Gastrocnemius medialis (tissue), 4 donors: ENCODE measurements around the gene AOC1. TPM values are rescaled to one million over a fixed set of nuclear protein-coding genes. Genes with fewer than 3 reads are reported as not detected.

ENCODE experiments used
- ATAC-seq, 2 donors: fragments of 150-250 bp; one replicate each; pipeline ENCODE4 v1.9.1; 2016
- DNase-seq, 2 donors: peaks; one replicate each; pipeline ENCODE4 v3.0.0-alpha.2; 2019
- H3K27ac ChIP-seq, 4 donors: fragments of 200-600 bp; sonication (generic); 1 replicate in 1 of 4; 2 replicates in 3 of 4; pipeline ENCODE4 v1.5.1; 2016 to 2018; ENCODE audit warnings: mild to moderate bottlenecking in 2 of 4, moderate library complexity in 1 of 4
- H3K27me3 ChIP-seq, 3 donors: fragments of 200-600 bp; sonication (generic) in 2 of 3; 1 replicate in 1 of 3; 2 replicates in 2 of 3; pipeline versions ENCODE4 v1.5.1 to v1.6.0; 2016 to 2019; ENCODE audit warnings: mild to moderate bottlenecking in 1 of 3, moderate library complexity in 1 of 3
- H3K36me3 ChIP-seq, 2 donors: fragments of 200-600 bp; sonication (generic) in 1 of 2; one replicate each; pipeline ENCODE4 v1.5.1; 2017 to 2018
- H3K4me1 ChIP-seq, 2 donors: fragments of 200-600 bp; sonication (generic) in 1 of 2; one replicate each; pipeline ENCODE4 v1.5.1; 2016 to 2017; ENCODE audit warnings: mild to moderate bottlenecking in 2 of 2
- H3K4me3 ChIP-seq, 4 donors: fragments of 200-600 bp; sonication (generic) in 3 of 4; 1 replicate in 1 of 4; 2 replicates in 3 of 4; pipeline ENCODE4 v1.5.1; 2016 to 2019; ENCODE audit warnings: mild to moderate bottlenecking in 2 of 4
- H3K9me3 ChIP-seq, 3 donors: fragments of 200-600 bp; sonication (generic) in 2 of 3; 1 replicate in 1 of 3; 2 replicates in 2 of 3; pipeline ENCODE4 v1.5.1; 2016 to 2019
- CTCF ChIP-seq, 5 experiments: fragments of 450-650 bp in 3 of 5; fragments of 200-600 bp in 2 of 5; sonication (generic) in 2 of 5; IDR thresholded peaks in 4 of 5; conservative IDR thresholded peaks in 1 of 5; 1 replicate in 4 of 5; 2 replicates in 1 of 5; pipeline ENCODE4 v1.5.1; 2016 to 2019; ENCODE audit warnings: antibody characterized with exemption in 5 of 5, mild to moderate bottlenecking in 3 of 5, moderate library complexity in 3 of 5
- POLR2A ChIP-seq, 2 donors: fragments of 450-650 bp; IDR thresholded peaks; one replicate each; pipeline ENCODE4 v1.6.1; 2017; ENCODE audit warnings: antibody characterized with exemption in 2 of 2, mild to moderate bottlenecking in 2 of 2, moderate library complexity in 2 of 2
- in situ Hi-C, 4 donors: fragments of 200-750 bp; cut with MboI; loops; one replicate each; pipeline versions ENCODE4 v1.15.0 to v1.8.0; 2017; ENCODE audit warnings: low sequenced_read_pairs in 4 of 4
- intact Hi-C: fragments of 100-400 bp; cut with DNase I; formaldehyde crosslinking; loops from one replicate; pipeline ENCODE4 v1.15.1; 2023; ENCODE audit warnings: low total_unique reads
- total RNA-seq, 4 donors: library from RNA; depleted of rRNA; stranded (reverse); fragments of >200 nt; gene quantifications; one replicate each; pipeline versions ENCODE4 v1.1.0 to v1.2.3, GENCODE V29; 2016

Gene AOC1
- total RNA-seq, 4 donors from 2014 or later = 1.6 TPM; not detected in 3

- no peak for ATAC-seq
- Histone ChIP-seq H3K4me3 (no peak overlapping the region), H3K27me3 (peaks cover 0 to 7% (median 0%) of the 10 kb centered on the region in 3 donors), H3K27ac (no peak overlapping the region), H3K4me1 (no peaks in the 10 kb centered on the region), H3K36me3 (no peaks in the 10 kb centered on the region), H3K9me3 (no peaks in the 10 kb centered on the region)
- no peak for DNase-seq
- intact Hi-C loops (no loop called here), in situ Hi-C loops (no loop called here)
- TF ChIP-seq CTCF (IDR thresholded peaks at IDR 0.05 in 4 of 5, conservative IDR thresholded peaks at IDR 0.05 in 1 of 5) (no peak), POLR2A (IDR thresholded peaks at IDR 0.05) (no peak)
Measured at GRCh38 chr7:150871601-150872000, 19.3 kb downstream of the AOC1 start.

DNA sequence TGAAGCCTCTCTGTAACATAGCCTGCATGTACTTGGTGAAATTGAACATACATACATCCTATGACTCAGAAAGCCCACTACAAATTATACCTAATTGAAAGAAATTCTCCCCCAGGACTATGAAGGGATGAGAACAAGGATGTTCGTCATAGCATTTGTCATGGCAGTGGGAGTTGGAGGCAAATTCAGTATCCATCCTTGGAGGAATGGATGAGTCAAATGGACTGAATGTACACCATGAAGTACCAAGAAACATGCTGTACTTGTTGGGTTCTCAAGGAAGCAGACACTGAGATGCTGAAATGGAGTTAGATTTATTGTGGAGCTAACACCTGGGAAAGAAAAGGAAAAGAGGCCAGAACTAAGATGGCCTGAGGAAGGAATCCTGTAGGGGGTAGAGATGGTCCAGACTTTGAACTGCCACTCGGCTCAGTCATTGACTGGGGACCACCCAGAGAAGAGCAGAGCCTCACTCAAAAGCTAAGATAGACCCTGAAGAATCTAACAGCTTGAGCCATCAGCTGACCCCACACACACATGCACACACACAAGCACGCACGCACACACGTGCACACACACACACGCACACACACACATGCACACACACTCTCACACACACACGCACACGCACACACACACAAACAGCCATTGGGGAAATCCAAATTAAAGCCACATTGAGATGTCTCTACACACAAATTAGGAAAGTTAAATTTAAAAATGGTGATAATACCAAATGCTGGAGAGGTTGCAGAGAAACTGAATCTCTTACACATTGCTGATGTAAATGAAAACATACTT is 22.3 kb downstream of the AOC1 start:
- Histone ChIP-seq H3K27me3 (peaks cover 0 to 7% (median 0%) of the 10 kb centered on the region in 3 donors), H3K4me3 (no peak overlapping the region), H3K4me1 (no peaks in the 10 kb centered on the region), H3K9me3 (no peaks in the 10 kb centered on the region), H3K27ac (no peak overlapping the region), H3K36me3 (no peaks in the 10 kb centered on the region)
- no peak for DNase-seq
- no peak for TF ChIP-seq POLR2A (IDR thresholded peaks at IDR 0.05)
- TF ChIP-seq CTCF (IDR thresholded peaks at IDR 0.05 in 4 of 5, conservative IDR thresholded peaks at IDR 0.05 in 1 of 5) = no peak
- in situ Hi-C loops = loop anchor here in 1 of 4 donors (5.0 kb wide), 1 partner anchor 92 kb away; no protein-coding TSS in a partner anchor
- intact Hi-C loops = no loop called here
- ATAC-seq = no peak

- H3K4me1 ChIP-seq = no peaks in the 10 kb centered on the region
- no peaks in the 10 kb centered on the region for H3K9me3 ChIP-seq
- DNase-seq (no peak), ATAC-seq (no peak)
- in situ Hi-C loops (loop anchor here in 1 of 4 donors (5.0 kb wide), 1 partner anchor 93 kb away; no protein-coding TSS in a partner anchor), intact Hi-C loops (no loop called here)
- no peaks in the 10 kb centered on the region for H3K36me3 ChIP-seq
- no peak overlapping the region for H3K4me3 ChIP-seq
- TF ChIP-seq CTCF (IDR thresholded peaks at IDR 0.05 in 4 of 5, conservative IDR thresholded peaks at IDR 0.05 in 1 of 5) (no peak), POLR2A (IDR thresholded peaks at IDR 0.05) (no peak)
- H3K27me3 ChIP-seq = peaks cover 0 to 7% (median 0%) of the 10 kb centered on the region in 3 donors
- H3K27ac ChIP-seq = no peak overlapping the region
Measured at GRCh38 chr7:150875791-150876190, 23.5 kb downstream of the AOC1 start.

DNA sequence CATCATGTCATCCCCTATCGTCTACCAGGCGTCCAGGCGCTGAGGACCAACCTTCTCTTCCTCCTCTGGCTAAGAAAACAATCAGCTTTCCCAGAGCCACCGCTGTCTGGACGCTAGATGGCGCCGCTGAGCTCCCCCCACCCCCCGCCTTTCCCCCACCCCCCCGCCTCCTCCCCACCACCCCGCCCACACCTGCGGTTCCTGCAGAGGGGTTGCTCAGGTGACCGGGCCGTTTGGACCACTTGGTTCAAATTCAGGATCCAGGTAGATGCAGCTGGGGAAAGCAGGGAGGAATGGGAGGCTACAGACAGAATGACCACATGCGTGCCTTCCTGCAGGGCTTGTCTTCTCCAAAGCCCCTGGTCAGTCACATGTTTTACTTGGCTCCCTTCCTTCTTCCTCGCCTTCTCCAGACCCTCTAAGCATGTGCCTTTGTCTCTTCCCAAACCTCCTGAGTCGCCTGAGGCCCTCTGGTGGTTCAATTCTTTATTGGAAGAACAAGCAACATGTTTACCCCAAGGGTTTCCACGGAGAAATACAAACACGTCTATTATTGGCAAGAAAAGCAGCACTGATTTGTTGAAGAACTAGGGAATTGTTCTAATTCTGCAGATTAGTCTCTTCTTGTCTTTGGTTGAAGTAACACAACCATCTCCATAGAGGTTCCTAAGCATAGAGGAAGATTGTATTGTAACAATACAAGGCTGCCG is 24.7 kb downstream of the AOC1 start:
- no peak overlapping the region for H3K4me3 ChIP-seq
- no peaks in the 10 kb centered on the region for H3K36me3 ChIP-seq
- H3K4me1 ChIP-seq = no peaks in the 10 kb centered on the region
- in situ Hi-C loops (loop anchor here in 1 of 4 donors (5.0 kb wide), 1 partner anchor 95 kb away; no protein-coding TSS in a partner anchor), intact Hi-C loops (no loop called here)
- DNase-seq (no peak), ATAC-seq (peak in 1 of 2 donors; percentile 36)
- peak in 3 of 5 experiments; percentile 8 to 26 (median 11) for TF ChIP-seq CTCF (IDR thresholded peaks at IDR 0.05 in 4 of 5, conservative IDR thresholded peaks at IDR 0.05 in 1 of 5)
- no peak for TF ChIP-seq POLR2A (IDR thresholded peaks at IDR 0.05)
- H3K27me3 ChIP-seq = peaks cover 0 to 2% (median 0%) of the 10 kb centered on the region in 3 donors
- H3K9me3 ChIP-seq = peaks cover 0 to 7% (median 0%) of the 10 kb centered on the region in 3 donors
- H3K27ac ChIP-seq = no peak overlapping the region
